Measurements from ENCODE around the gene MAP2K5.

GRCh38 chr15:67501177-67501835 is 41.2 kb upstream of the MAP2K5 start:
- peak in 2 of 4 experiments; percentile 19 to 33 for TF ChIP-seq CTCF (IDR thresholded peaks at IDR 0.05)
- no peak for TF ChIP-seq EP300 (IDR thresholded peaks at IDR 0.05)
- no peak for TF ChIP-seq POLR2A (IDR thresholded peaks at IDR 0.05)
